T-helper 1 cell (primary cell): ENCODE data around the gene METTL1.

Experiments
- DNase-seq, 5 donors: peaks; one replicate each; pipeline ENCODE4 v3.0.0-alpha.2; 2012 to 2020

METTL1 gene

DNA sequence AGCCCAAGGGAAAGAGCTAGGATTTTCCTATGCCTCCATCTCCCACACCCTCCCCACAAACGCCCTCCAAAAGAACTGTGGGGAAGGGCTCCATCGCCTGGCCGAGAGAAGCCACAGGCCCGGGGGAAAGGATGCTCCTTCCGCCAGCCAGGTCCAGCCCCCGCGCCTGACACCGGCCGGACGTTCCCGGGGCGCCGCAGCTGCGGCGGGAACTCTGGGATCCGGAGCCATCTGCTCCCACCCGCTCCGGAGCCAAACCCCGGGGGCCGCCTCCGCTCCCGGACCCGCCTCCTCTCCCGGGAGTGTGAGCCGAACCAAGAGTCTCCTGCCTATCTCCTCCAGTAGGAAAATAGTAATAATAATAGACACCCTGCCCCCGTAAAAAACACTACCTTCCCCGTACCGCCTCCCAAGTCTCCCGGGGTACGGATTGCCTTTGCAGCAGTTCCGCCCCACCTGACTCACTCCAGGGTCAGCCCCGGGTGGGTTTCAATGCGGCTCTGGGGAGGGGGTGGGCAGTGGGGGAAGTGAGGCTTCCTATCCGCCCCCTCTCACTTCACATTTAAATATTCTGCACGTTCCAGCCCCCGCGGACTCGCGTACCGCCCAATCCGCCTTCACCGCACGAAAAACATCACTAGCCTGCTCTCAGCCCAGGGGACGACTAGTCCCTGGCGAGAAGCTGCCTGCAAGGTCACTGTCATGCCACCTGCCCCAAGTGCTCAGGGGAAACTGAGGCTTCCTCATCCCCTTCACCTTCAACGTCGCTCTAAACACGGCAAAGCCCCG, 35.8 kb downstream of the METTL1 start:
- no peak for DNase-seq

- DNase-seq, result no peak
Observed at GRCh38 chr12:57735198-57735855, 36.6 kb downstream of the METTL1 start.

DNA sequence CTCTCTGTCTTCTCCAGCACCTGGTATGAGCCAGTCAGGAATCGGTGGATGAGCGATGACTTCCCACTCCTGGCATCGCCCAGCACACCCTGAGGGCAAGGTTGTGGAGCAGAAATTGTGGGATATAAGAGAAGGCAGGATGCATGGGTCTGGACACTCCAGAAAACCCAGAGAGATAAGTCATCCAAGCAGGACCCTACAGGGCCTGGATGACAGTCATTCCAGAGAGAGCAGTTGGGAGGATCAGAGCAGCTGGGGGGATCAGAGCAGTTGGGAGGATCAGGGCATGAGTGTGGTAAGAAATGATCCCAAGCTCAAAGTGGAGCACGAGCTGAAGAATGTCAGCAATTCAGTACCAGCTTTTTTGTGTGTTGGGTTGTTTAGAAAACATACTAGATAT, 37.3 kb downstream of the METTL1 start:
- no peak for DNase-seq

- no peak for DNase-seq
Observed at GRCh38 chr12:57733928-57734327, 38.0 kb downstream of the METTL1 start.

GRCh38 chr12:57732726-57733593, 38.9 kb downstream of the METTL1 start:
- no peak for DNase-seq

DNA sequence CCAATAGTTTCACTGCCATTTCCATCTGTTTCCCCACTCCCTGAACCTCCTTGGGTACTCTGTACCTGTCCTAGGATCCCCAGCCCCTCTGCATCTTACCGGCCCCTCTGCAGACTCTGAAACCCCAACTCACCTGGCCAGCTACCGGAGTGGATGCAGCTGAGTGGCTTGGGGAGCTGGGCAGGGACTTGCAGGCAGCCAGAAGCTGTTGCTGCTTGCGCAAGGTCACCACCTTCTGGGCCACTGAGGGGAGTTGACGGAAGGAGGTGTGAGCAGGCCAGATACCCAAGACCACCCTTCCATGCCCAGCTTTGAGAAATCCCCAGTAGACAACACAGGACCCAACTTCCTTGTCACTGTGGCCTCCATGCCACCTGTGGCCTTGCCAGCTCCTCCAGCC, 39.6 kb downstream of the METTL1 start:
- no peak for DNase-seq

GRCh38 chr12:57731411-57732080, 40.4 kb downstream of the METTL1 start:
- no peak for DNase-seq

DNA sequence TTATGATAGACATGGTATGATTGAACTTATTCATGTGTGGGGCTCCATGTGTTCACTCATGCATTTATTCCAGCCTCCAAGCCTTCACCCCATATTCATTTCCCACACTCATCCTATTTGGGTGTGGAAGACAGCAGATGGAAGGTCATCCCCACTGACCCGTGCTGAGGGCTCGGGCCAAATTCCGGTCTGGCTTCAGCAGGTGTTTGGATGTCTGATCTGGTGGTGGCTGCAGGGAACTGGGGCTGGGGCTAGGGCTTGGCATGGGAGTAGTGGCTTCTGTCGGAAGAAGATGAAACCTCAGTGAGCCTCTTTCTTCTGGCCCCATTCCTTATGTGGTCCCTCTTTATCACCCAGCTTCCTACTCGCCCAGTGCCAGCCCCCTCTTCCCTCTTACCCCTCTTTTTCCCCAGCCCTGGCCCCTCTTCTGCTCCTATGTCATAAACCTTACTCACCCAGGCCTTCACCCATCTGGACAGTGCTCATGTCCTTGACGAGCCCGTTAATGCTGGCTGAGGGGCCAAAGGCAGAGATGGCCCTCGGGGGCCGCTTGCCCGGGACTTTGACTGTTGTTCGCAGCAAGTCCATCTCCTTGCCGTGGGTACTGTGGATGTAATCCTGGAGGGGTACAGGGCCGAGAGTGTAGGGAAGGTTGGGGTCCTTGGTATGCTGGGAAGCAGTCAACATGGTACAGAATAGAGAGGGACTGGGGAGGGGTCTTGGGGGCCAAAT, 41.4 kb downstream of the METTL1 start:
- no peak for DNase-seq

- DNase-seq, result no peak
Observed at GRCh38 chr12:57729321-57729844, 42.5 kb downstream of the METTL1 start.

- no peak for DNase-seq
Observed at GRCh38 chr12:57727758-57728395, 44.0 kb downstream of the METTL1 start.

- DNase-seq, result no peak
Observed at GRCh38 chr12:57726884-57727757, 44.8 kb downstream of the METTL1 start.

DNA sequence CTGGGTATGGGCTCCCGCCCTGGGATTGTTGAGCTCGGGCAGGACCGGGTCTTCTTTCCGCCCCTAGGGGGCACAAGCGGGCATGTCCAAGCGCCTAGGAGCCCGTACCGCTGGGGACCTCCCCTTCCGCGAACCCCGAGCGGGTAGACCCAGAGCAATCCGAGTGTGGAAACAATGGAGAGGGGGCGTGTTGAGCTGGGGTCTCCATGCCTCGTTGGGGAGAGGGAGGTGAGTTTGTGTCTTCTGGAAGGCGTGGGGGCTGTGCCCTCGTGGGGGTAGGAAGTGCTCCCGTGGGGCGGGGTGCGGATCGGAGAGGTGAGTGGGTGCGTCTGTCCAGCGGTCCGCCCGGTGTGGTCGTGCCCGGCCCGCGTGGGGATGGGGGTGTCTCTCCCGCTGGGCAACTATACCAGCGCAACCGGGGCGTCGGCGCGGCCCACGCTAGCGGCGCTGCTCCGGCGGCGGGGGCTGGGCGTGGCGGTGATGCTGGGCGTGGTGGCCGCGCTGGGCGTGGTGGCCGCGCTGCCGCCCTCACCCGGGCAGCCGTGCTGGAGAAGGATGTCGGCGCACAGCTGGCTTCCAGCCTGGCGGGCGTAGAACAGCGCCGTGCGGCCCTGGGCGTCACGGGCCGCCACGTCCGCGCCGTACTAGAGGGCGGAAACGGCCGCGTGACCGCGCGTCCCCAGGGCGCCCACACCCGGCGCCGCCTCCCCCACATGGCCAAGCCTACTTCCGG, 45.6 kb downstream of the METTL1 start:
- no peak for DNase-seq

DNA sequence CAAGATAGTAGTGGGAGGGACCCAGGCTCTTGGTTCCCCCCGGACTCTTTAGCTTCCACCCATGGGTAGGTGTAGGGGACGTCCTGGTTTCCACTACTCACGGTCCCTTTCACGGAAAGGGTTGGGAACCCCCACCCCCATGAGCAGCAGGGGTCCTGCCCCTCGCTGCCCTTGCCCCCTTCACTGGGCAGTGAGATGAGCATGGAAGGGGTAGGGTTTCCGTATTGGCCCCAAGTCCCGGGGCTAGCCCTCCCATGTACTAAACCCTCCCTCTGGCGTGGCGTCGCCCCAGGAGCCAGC, 46.1 kb downstream of the METTL1 start:
- DNase-seq, result no peak

DNA sequence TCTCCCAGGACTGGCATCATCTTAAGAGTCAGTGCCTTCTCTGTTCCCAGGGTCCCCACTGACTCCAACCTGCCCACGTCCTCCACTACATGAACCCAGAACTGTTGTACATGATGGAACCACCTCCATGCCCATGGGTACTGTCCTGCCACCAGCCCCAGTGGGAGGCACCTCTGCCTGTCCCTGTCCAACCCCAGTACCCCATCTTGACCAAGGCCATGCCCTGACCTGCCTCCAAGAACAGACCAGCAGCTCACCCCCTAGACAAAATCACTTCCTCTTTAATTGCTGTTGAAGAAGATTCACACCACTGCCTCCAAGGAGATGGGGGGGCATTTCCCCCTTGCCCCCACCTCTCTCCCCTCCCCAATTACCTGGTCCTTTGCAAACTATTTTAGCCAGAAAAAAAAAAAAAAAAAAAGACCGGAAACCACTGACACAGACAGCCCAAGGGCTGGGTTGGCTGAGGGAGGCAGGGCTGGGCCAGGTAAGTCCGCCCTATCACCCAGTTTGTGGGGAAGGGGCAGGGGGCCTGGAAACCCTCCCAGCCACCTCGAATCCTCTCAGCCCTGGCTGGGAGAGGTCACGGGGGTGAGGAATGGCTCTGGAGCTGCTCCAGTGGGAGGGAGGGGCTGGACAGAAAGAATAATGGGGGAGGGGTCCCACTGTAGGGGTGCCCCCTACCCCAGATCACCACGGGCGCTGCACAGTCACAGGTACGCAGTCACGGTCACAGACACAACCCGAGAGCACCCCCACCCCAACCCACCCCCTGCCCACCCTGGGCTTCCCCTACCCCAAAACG, 46.8 kb downstream of the METTL1 start:
- no peak for DNase-seq

- no peak for DNase-seq
Observed at GRCh38 chr12:57724003-57724935, 47.6 kb downstream of the METTL1 start.

GRCh38 chr12:57723630-57723962, 48.3 kb downstream of the METTL1 start:
- DNase-seq, result no peak

GRCh38 chr12:57722716-57723629, 48.9 kb downstream of the METTL1 start:
- no peak for DNase-seq
